SH-SY5Y (cell line): ENCODE data around the gene NSUN4.

Experiments
- GATA2 ChIP-seq: IDR thresholded peaks from 2 replicates; pipeline ENCODE4 v1.6.1; 2011; ENCODE audit warnings: mild to moderate bottlenecking, low read depth, low read length
- GATA3 ChIP-seq: IDR thresholded peaks from 2 replicates; pipeline ENCODE4 v1.6.1; 2011; ENCODE audit warnings: low read depth, mild to moderate bottlenecking, low read length, moderate library complexity

DNA sequence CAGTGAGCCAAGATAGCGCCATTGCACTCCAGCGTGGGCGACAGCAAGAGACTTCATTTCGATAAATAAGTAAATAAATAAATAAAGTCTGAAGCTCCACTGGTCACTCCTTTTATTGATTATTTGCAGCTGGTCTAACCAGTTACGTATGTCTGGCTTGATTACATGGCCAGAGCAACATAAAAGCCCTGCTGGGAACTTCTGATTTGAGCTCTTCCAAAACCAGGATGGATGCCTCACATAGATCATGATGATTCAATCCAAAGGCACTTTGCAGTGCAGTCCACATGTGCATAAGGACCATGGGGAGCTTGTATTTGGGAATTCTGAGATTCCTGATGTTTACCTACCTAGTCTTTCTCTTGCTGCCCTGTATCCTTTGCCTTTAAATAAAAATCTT, 24.0 kb downstream of the NSUN4 start:
- no peak for TF ChIP-seq GATA2
- no peak for TF ChIP-seq GATA3
